HEK293 (cell line): ENCODE results near the gene SPATA6L.

Source experiments
- CTCF ChIA-PET: fragments of 350-600 bp; formaldehyde crosslinking; extraction: SDS; loops from one replicate; lab custom pipeline; 2021; ENCODE audit warnings: antibody characterized with exemption; lab: Yijun Ruan, JAX
- POLR2A ChIA-PET: fragments of 300-600 bp; formaldehyde crosslinking; extraction: SDS; loops from one replicate; lab custom pipeline; 2020; ENCODE audit warnings: antibody characterized with exemption, inconsistent platforms; lab: Yijun Ruan, JAX
- H3K27ac ChIP-seq: fragments of 200-500 bp; sonication (Bioruptor generic); 2 replicates; pipeline ENCODE4 v1.5.1; 2014; ENCODE audit warnings: low read depth, low read length, control low read depth, inconsistent platforms; ENCODE audit errors: extremely low read depth
- H3K36me3 ChIP-seq, 2 experiments: fragments of 200-500 bp in 1 of 2; sonication (Bioruptor generic) in 1 of 2; 1 replicate in 1 of 2; 2 replicates in 1 of 2; pipeline ENCODE4 v1.5.1; 2014 to 2017; ENCODE audit warnings: inconsistent platforms in 2 of 2, low read length in 2 of 2; ENCODE audit not compliant: control insufficient read depth in 2 of 2, insufficient read depth in 1 of 2
- H3K4me1 ChIP-seq: fragments of 200-500 bp; sonication (Bioruptor generic); 2 replicates; pipeline ENCODE4 v1.5.1; 2014; ENCODE audit warnings: mild to moderate bottlenecking, low read length, inconsistent platforms; ENCODE audit not compliant: control insufficient read depth, insufficient read depth
- H3K4me3 ChIP-seq: 2 replicates; pipeline ENCODE4 v1.5.1; 2011; ENCODE audit warnings: low read depth, mild to moderate bottlenecking, control low read depth, low read length, moderate library complexity
- H3K9me3 ChIP-seq: fragments of 200-500 bp; sonication (Bioruptor generic); 2 replicates; pipeline ENCODE4 v1.5.1; 2014; ENCODE audit warnings: low read depth, low read length, inconsistent platforms; ENCODE audit not compliant: control insufficient read depth, insufficient read depth
- BCL11B ChIP-seq: fragments of 450-650 bp; formaldehyde crosslinking; IDR thresholded peaks from 2 replicates; pipeline ENCODE4 v1.5.1; 2016; ENCODE audit warnings: low read depth, missing biosample characterization, missing genetic modification characterization
- PATZ1 ChIP-seq: fragments of 450-650 bp; formaldehyde crosslinking; IDR thresholded peaks from 2 replicates; pipeline ENCODE4 v1.5.1; 2016; ENCODE audit warnings: missing biosample characterization, missing genetic modification characterization
- ZBTB44 ChIP-seq: fragments of 450-650 bp; IDR thresholded peaks from 2 replicates; pipeline ENCODE4 v1.5.1; 2018; ENCODE audit warnings: missing biosample characterization, mild to moderate bottlenecking, missing genetic modification characterization
- ZBTB49 ChIP-seq: fragments of 450-650 bp; formaldehyde crosslinking; IDR thresholded peaks from 2 replicates; pipeline ENCODE4 v1.5.1; 2016; ENCODE audit warnings: missing biosample characterization, missing genetic modification characterization, low read depth
- ZBTB6 ChIP-seq: fragments of 450-650 bp; formaldehyde crosslinking; IDR thresholded peaks from 2 replicates; pipeline ENCODE4 v1.5.1; 2017; ENCODE audit warnings: missing biosample characterization, missing genetic modification characterization
- ZNF121 ChIP-seq: fragments of 450-650 bp; formaldehyde crosslinking; IDR thresholded peaks from 2 replicates; pipeline ENCODE4 v1.5.1; 2016; ENCODE audit warnings: missing biosample characterization, missing genetic modification characterization
- ZNF214 ChIP-seq: fragments of 450-650 bp; formaldehyde crosslinking; IDR thresholded peaks from 2 replicates; pipeline ENCODE4 v1.5.1; 2017; ENCODE audit warnings: missing biosample characterization, mild to moderate bottlenecking, missing genetic modification characterization, borderline replicate concordance
- ZNF266 ChIP-seq: fragments of 450-650 bp; formaldehyde crosslinking; IDR thresholded peaks from 2 replicates; pipeline ENCODE4 v1.5.1; 2016; ENCODE audit warnings: missing biosample characterization, missing genetic modification characterization, low read depth
- ZNF423 ChIP-seq: fragments of 450-650 bp; formaldehyde crosslinking; IDR thresholded peaks from 2 replicates; pipeline ENCODE4 v1.5.1; 2016; ENCODE audit warnings: missing biosample characterization, missing genetic modification characterization
- ZNF513 ChIP-seq: fragments of 450-650 bp; IDR thresholded peaks from 2 replicates; pipeline ENCODE4 v1.5.1; 2018; ENCODE audit warnings: missing biosample characterization, missing genetic modification characterization
- ZNF548 ChIP-seq: fragments of 450-650 bp; formaldehyde crosslinking; IDR thresholded peaks from 2 replicates; pipeline ENCODE4 v1.5.1; 2016; ENCODE audit warnings: missing biosample characterization, missing genetic modification characterization
- ZNF692 ChIP-seq: fragments of 450-650 bp; formaldehyde crosslinking; IDR thresholded peaks from 2 replicates; pipeline ENCODE4 v1.5.1; 2016; ENCODE audit warnings: missing biosample characterization, missing genetic modification characterization
- ZNF791 ChIP-seq: fragments of 450-650 bp; formaldehyde crosslinking; IDR thresholded peaks from 2 replicates; pipeline ENCODE4 v1.5.1; 2016; ENCODE audit warnings: missing biosample characterization, missing genetic modification characterization
- ZSCAN18 ChIP-seq: fragments of 450-650 bp; formaldehyde crosslinking; IDR thresholded peaks from 2 replicates; pipeline ENCODE4 v1.5.1; 2016; ENCODE audit warnings: missing biosample characterization, missing genetic modification characterization

Gene SPATA6L

GRCh38 chr9:4576448-4576847, 89.8 kb downstream of the SPATA6L start (continued):
- TF ChIP-seq PATZ1 (tag by site-specific recombination) (no peak), ZNF266 (tag by site-specific recombination) (no peak), ZNF513 (tag by site-specific recombination) (no peak), ZBTB49 (tag by site-specific recombination) (no peak), ZNF791 (tag by site-specific recombination) (no peak), ZNF214 (tag by site-specific recombination) (no peak), ZBTB6 (tag by site-specific recombination) (no peak), ZNF692 (no peak), ZBTB44 (no peak)

- H3K4me3 ChIP-seq = no peak overlapping the region
- peaks cover 5% of the 10 kb centered on the region; the same call in 1 of the 2 replicates for H3K4me1 ChIP-seq
- CTCF ChIA-PET = no interaction called here
- H3K27ac ChIP-seq = no peak overlapping the region
- POLR2A ChIA-PET = no interaction called here
- peaks cover 0 to 10% of the 10 kb centered on the region in 2 experiments; a peak in 1 of 3 replicates for H3K36me3 ChIP-seq
- no peaks in the 10 kb centered on the region for H3K9me3 ChIP-seq
- TF ChIP-seq ZNF423 (tag by site-specific recombination) (no peak), ZSCAN18 (tag by site-specific recombination) (no peak), ZNF121 (tag by site-specific recombination) (no peak), ZNF548 (no peak), BCL11B (tag by site-specific recombination) (no peak)
Observed at GRCh38 chr9:4575997-4576396, 90.3 kb downstream of the SPATA6L start.
